Cardiac septum (tissue), 1 donor: ENCODE measurements around the gene LIG1. TPM values are rescaled to one million over a fixed set of nuclear protein-coding genes. Genes with fewer than 3 reads are reported as not detected.

Source experiments
- DNase-seq: peaks from one replicate; pipeline ENCODE4 v3.0.0-alpha.2; 2020; ENCODE audit warnings: low spot score
- intact Hi-C: fragments of 100-400 bp; cut with DNase I; formaldehyde crosslinking; loops from one replicate; pipeline ENCODE4 v1.14.0; 2022
- total RNA-seq: library from RNA; stranded (reverse); fragmentation: NEBNext Ultra II Directional; extraction: Animal tissue kit (Norgen Biotek cat#: 25700); gene quantifications from one replicate; pipeline ENCODE4 v1.2.1, GENCODE V29; 2021
- donor health status: DM: no; HTN: no; CAD: no.

Gene LIG1
- total RNA-seq, 1 donor from 2014 or later, result 5.2 TPM

DNA sequence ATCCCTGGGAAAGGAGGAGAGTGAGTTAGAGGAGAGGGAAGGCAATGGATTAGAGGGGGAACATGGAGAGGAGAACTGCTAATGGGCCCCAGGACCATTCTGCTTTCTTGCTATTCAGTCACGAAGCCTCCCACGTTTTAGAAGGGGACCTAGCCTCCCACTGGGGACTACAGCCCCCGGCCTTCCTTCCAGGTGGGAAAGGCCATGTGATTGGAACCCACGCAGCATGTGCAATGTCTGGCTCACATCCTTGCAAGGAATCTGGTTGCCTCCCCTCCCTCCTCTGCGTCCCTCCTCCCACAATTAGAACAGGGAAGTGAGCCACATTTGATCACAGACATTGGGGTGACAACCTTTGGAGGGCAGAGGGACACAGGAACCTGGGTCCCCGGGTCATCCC, 37.0 kb downstream of the LIG1 start:
- DNase-seq, result no peak
- intact Hi-C loops, result no loop called here

GRCh38 chr19:48127561-48127960, 42.6 kb downstream of the LIG1 start:
- intact Hi-C loops, result no loop called here
- no peak for DNase-seq

DNA sequence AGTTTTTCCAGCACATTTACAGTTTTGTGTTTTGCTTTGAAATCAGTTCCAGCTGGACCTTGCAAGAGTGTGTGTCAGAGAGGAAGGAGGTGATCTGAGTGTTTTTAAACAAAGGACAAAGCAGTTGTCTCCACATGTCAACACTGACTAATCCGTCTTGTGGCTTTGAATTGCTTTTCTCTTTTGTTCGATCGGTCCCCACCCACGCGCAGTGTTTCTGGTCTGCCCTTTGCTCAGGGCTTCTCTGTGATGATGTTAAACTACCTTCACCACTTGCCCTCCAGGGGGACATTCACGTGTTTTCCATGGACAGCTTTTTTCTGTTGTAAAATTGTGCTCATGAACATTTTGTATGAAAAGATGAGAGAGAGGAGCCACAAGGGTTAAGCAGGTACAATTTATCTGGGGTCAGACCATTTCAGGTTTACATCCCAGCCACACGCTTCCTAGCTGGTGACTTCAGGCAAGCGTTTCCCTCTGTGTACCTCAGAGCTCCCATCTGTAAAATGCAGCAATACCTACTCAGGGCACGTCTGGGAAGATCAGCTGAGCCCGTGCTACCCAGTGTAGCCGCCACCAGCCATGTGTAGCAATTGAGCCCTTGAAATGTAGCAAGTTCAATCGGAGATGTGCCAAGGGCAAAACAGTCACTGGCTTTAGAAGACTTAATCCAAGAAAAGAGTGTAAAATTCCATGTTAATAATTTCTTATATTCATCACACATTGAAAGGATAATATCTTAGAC, 46.1 kb downstream of the LIG1 start:
- no peak for DNase-seq
- intact Hi-C loops, result no loop called here

DNA sequence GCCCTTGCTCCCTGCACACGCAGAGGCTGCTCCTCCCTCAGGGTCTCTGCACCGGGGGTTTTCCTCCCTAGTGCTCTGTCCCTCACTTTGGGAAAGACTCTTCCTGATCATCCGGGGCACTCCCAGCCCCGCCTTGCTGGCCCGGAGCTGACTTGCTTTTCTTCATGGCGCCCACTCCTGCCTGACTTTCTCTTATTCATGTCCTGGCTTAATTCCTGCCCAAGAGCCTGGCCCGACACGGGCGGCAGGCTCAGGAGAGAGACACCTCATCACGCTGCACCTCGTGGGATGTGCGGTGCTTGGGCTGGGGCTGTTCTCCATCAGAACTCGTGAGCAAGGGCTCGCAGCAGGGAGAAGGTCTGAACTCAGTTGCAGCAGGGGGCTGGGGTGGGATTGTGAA, 47.7 kb downstream of the LIG1 start:
- no peak for DNase-seq
- intact Hi-C loops, result no loop called here

- intact Hi-C loops, result no loop called here
- no peak for DNase-seq
Measured at GRCh38 chr19:48121909-48122371, 48.2 kb downstream of the LIG1 start.

DNA sequence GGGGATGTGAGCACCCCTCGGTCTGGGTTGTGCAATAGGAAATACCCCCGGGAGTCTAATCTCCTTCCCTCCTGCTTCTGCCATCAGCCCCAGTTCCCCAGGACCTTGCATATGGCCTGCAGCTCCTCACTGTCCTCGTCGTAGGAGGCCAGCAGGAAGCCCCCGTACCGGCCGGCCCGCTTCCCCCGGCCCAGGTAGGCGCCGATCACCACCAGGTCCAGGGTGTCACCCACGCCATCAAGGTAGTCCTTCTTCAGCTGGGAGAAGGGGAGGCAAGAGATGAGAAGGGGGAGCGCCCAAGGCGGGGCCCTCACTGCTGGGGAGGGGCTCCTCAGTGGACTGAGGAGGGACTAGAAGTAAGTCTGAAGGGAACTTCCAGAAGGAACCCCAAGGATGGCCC, 49.1 kb downstream of the LIG1 start:
- intact Hi-C loops, result no loop called here
- DNase-seq, result no peak

DNA sequence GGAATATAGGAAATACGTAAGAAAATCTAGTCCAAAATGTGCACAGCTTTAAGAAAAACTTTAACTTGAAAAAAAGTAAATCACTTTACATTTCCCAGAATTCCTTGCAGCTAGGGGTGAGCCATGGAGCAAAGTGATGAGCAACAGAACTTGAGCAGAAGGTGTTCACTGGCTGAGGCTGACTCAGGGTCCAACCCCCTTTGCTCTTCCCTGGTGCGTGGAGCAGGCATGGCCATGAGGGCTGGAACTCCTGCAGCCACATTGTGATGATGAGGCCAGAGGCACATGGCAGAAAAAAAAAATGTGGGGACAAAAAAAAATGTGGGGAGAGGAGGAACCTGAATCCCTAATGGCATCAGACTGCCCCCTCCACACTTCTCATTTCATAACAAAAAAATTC, 49.6 kb downstream of the LIG1 start:
- intact Hi-C loops, result no loop called here
- DNase-seq, result no peak

GRCh38 chr19:48118131-48118517, 52.0 kb downstream of the LIG1 start:
- no peak for DNase-seq
- intact Hi-C loops, result no loop called here

DNA sequence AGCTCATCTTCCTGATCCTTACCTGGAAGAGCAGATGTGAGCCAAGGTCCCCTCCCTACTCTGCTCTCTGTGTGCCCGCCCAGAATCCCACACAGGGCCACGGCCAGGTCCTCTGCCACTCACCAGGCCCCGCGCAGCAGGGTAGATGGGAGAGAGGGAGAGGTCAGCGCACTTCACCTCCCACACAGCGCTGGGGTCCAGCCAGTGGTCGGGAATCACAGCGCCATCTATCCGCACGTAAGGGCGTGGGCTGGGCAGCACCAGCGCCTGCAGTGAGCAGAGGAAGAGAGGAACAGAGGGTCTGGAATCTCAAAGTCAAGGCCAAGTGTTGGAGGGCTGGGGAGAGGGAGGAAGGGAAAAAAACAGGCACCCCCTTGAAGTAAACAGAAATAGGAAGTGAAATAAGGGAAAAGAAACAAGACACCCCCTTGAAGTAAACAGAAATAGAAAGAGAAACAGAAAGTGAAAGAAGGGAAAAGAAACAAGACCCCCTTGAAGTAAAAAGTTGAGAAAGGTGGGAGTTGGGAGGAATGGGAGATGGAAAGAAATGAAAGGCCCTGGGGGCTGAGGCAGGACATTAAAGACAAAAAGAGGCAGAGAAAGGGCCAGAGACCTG, 52.5 kb downstream of the LIG1 start:
- intact Hi-C loops, result no loop called here

GRCh38 chr19:48113190-48113917, 56.8 kb downstream of the LIG1 start:
- intact Hi-C loops, result no loop called here
- no peak for DNase-seq

More for the DNA sequence above, 52.5 kb downstream of the LIG1 start:
- DNase-seq, result no peak

DNA sequence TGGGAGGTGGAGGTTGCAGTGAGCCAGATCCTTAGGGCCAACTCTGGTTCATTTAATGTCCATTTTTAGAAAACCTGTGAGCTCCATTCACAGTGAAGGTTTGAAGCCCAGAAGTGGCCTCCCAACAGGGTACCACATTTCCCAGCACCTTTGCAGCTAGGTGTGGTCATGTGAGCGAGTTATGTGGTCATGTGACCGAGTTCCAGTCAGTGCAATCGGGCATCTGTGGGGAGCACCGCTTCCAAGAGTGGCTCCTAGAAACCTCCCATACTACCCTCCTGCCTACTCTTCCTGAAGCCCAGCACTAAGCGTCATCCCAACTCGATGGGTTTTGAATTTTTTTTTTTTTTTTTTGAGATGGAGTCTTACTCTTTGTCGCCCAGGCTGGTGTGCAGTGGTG, 58.9 kb downstream of the LIG1 start:
- DNase-seq, result no peak
- intact Hi-C loops, result no loop called here

DNA sequence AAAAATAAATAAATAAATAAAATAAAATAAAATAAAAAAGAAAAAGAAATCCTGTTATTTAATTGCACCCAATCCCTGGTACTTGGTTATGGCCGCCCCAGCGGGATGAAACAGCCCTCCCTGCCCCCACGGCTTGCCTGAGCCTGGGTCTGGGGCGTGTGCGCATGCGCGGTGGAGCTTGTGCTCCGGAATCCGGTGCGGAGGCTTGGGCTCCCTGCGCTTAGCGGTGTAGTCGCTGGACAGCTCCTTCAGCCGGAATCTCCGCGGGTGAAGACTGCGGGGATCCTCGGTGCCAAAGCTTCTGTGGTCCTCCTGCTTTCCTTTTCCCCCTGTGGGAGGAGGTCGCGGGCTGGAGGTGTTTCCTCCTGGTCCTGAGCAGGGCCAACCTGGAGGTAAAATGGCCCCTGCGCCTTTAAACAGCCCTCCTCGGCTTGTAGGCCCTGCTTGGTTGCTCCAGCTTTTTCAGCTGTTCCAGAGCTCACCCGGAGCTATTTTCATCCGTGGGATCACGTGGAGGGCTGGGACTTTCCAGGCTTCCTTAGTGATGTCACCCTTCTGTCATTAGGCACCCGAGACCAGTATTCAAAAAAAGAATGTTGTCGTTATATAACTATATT, 59.7 kb downstream of the LIG1 start, which contains the start of gene PLA2G4C:
Gene PLA2G4C (minus strand): TSS at position 468 of the 617 bp plus-strand sequence. CDS start 4,288 bp downstream, outside the sequence.
- DNase-seq, result peak; percentile 93
- intact Hi-C loops, result no loop called here

GRCh38 chr19:48108997-48109782, 61.0 kb downstream of the LIG1 start:
- intact Hi-C loops, result loop anchor here (5.0 kb wide), 1 partner anchor 148 kb away; the partner anchor contains the start of gene CARD8
- DNase-seq, result no peak

DNA sequence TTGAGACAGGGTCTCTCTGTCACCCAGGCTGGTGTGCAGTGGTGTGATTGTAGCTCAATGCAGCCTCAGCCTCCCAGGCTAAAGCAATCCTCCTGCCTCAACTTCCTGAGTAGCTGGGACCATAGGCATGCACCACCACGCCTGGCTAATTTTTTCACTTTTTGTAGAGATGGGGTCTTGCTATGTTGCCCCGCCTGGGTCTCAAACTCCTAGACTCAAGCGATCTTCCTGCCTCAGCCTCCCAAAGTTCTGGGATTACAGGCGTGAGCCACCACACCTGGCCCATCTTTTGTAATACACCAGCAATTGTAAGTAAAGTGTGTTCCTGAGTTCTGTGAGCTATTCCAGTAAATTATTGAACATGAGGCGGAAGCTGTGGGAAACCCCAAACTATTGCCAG, 66.2 kb downstream of the LIG1 start:
- DNase-seq, result no peak
- intact Hi-C loops, result no loop called here

- intact Hi-C loops, result no loop called here
- no peak for DNase-seq
Measured at GRCh38 chr19:48102870-48103751, 67.0 kb downstream of the LIG1 start.

- intact Hi-C loops, result no loop called here
- DNase-seq, result no peak
Measured at GRCh38 chr19:48095612-48096175, 74.5 kb downstream of the LIG1 start.

- intact Hi-C loops, result no loop called here
- DNase-seq, result no peak
Measured at GRCh38 chr19:48094855-48095203, 75.3 kb downstream of the LIG1 start.
